Activated naive CD8-positive, alpha-beta T cell treated with anti-CD3 and anti-CD28 coated beads, Interleukin-2, amount 50 U/mL, for 24 hours (primary cell): ENCODE data around the gene ZDHHC4.

Experiments
- ATAC-seq: fragments of 150-1000 bp; cut with Tn5 transposase; one replicate; pipeline ENCODE4 v1.10.0; 2021
- DNase-seq: peaks from one replicate; pipeline ENCODE4 v3.0.0; 2021
- H3K27ac Mint-ChIP-seq: one replicate; pipeline ENCODE4 v1.8.0; 2021; ENCODE audit warnings: mild to moderate bottlenecking, mixed read lengths
- H3K27me3 Mint-ChIP-seq: one replicate; pipeline ENCODE4 v1.8.0; 2021; ENCODE audit warnings: mixed read lengths
- H3K36me3 Mint-ChIP-seq: one replicate; pipeline ENCODE4 v1.8.0; 2021; ENCODE audit warnings: low read depth, mixed read lengths
- H3K4me1 Mint-ChIP-seq: one replicate; pipeline ENCODE4 v1.8.0; 2021; ENCODE audit warnings: mixed read lengths
- H3K4me3 Mint-ChIP-seq: one replicate; pipeline ENCODE4 v1.8.0; 2021; ENCODE audit warnings: mild to moderate bottlenecking, moderate library complexity, mixed read lengths
- H3K9me3 Mint-ChIP-seq: one replicate; pipeline ENCODE4 v1.8.0; 2021; ENCODE audit warnings: mixed read lengths

ZDHHC4 gene

DNA sequence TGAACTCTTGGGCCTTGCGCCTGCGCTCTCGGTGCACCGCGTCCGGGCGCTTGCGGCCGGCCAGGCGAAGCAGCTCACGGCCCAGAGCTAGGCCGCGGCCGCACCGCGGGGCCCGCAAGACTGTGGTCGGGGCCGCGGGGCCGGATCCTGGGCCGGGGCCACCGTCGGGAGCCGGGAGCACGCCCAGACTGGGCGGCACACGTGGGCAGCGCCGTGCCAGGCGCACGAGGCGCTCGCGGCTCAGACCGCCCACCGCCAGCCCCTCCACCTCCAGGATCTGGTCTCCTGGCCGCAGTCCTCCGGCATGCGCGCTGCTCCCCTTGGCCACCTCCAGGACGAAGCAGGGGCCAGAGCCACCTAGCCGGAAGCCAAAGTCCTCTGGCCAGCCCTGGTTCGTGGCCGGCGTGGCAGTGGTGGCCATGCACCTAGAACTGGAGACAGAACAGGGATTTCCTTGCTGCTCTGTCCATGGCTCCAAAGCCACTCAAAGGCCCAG is 26.2 kb upstream of the ZDHHC4 start, which contains the start of gene GRID2IP:
GRID2IP (minus strand) TSS at position 446 of the 496 bp plus-strand sequence; CDS start at position 421, 25 bp downstream.
- no peaks in the 10 kb centered on the region for H3K27me3 Mint-ChIP-seq
- H3K4me3 Mint-ChIP-seq, result no peak within 1 kb of the TSS
- no peak for DNase-seq
- ATAC-seq, result no peak
- H3K4me1 Mint-ChIP-seq, result peaks cover 10% of the 10 kb centered on the region
- H3K9me3 Mint-ChIP-seq, result no peaks in the 10 kb centered on the region
- no peaks in the 10 kb centered on the region for H3K36me3 Mint-ChIP-seq
- no peak within 1 kb of the TSS for H3K27ac Mint-ChIP-seq

DNA sequence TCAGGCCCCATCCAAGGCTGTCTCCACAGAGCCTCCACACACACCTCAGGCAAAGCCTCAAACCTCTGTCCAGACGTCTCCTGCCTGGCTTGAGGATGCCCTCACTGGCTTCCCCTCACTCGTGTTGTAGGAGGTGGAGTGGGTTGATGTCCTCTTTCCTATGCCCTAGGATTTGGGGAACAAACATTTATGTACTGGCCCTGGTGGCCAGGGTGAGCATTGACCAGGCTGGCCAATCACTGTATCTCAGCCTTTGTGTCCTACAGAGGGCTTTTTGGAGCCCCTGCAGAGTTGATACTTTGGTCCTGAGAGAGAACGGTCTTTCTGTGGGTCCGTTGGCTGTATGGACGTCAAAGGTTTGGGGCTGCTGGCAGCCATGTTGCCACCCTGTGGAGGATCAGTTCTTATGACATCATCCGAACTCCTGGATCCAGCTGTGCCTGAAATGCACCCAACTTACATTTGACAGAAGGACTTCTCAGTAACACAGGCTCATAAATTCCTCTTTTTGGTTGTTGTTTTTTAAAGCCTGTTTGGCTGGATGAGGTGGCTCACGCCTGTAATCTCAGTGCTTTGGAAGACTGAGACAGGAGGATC is 23.7 kb upstream of the ZDHHC4 start:
- Mint-ChIP-seq H3K4me1 (peaks cover 6% of the 10 kb centered on the region), H3K27ac (no peak overlapping the region), H3K36me3 (no peaks in the 10 kb centered on the region), H3K9me3 (no peaks in the 10 kb centered on the region), H3K4me3 (no peak overlapping the region), H3K27me3 (no peaks in the 10 kb centered on the region)
- DNase-seq (no peak), ATAC-seq (no peak)

DNA sequence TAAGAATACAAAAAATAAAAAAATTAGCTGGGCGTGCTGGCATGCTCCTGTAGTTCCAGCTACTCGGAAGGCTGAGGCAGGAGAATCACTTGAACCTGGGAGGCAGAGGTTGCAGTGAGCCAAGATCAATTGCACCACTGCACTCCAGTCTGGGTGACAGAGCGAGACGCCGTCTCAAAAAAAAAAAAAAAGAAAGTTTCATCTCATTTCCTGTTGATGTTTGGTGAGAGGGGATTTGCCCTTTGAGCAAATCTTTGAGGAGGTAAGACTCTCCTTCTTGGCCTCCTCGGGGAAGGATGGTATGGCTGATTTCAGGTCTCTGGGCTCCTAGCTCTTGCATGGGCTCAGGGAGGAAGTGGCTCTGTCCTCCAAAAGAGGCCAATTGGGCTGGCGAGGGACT is 22.4 kb upstream of the ZDHHC4 start:
- H3K36me3 Mint-ChIP-seq, result no peaks in the 10 kb centered on the region
- H3K27me3 Mint-ChIP-seq, result no peaks in the 10 kb centered on the region
- no peak overlapping the region for H3K4me3 Mint-ChIP-seq
- H3K4me1 Mint-ChIP-seq, result peaks cover 6% of the 10 kb centered on the region
- DNase-seq (no peak), ATAC-seq (no peak)
- H3K27ac Mint-ChIP-seq, result peak overlapping the region; percentile 65
- H3K9me3 Mint-ChIP-seq, result no peaks in the 10 kb centered on the region

DNA sequence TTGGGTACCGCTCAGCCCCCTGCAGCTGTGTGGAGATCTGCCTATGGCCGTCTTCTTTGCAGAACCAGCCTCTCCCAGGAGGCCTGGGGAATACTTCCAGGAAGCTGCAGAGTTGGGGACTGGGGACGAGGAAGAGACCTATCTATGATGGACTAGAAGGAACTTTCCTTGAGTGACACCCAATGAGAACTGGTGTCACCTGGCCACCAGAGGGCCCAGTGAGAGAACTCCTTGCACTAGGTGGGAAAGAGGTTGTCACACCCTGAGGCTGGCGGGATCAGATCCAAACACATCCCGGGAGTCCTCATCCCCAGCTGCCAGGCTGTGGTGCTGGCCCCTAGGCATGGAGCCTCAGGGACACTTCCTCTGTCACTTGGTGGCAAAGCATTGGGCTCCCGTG is 21.1 kb upstream of the ZDHHC4 start:
- no peaks in the 10 kb centered on the region for H3K27me3 Mint-ChIP-seq
- no peak for DNase-seq
- ATAC-seq, result no peak

DNA sequence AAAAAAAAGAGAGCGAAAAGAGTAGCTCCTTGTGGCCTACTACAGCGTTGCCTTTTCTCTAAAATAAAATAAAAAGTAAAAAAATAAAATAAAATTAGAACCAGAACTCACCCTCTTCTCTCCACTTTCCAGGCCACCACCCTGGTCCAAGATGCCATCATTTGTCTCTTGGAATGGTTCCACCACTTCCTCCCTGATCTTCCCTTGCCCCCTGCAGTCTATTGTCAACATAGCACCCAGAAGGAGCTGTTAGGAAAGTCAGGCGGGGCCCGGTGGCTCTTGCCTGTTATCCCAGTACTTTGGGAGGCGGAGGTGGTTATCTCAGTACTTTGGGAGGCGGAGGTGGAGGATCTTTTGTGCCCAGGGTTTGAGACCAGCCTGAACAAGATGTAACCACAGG is 18.4 kb upstream of the ZDHHC4 start:
- peaks cover 6% of the 10 kb centered on the region for H3K4me1 Mint-ChIP-seq

More for the DNA sequence above, 21.1 kb upstream of the ZDHHC4 start:
- Mint-ChIP-seq H3K27ac (no peak overlapping the region), H3K4me1 (peaks cover 6% of the 10 kb centered on the region), H3K4me3 (no peak overlapping the region), H3K36me3 (no peaks in the 10 kb centered on the region), H3K9me3 (no peaks in the 10 kb centered on the region)

DNA sequence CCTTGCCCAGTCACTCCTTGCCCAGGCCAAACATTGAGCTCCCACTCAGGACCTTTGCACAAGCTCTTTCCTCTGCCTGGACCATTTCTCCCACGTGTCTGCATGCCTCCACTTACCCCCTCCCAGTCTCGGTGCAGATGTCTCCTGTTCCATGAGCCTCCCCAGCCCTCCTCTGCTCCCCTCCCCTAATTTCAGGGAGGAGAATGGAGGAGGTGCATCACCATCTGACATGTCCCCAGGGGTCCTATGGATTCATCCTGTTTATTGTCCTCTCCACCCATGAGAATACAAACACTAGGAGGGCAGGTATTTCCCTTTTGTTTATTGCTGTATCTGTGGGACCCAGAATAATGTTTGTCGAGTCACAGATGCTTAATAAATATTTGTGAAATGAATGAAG is 17.4 kb upstream of the ZDHHC4 start:
- Mint-ChIP-seq H3K9me3 (no peaks in the 10 kb centered on the region), H3K36me3 (no peaks in the 10 kb centered on the region), H3K4me3 (no peak overlapping the region), H3K4me1 (peaks cover 2% of the 10 kb centered on the region), H3K27ac (no peak overlapping the region), H3K27me3 (no peaks in the 10 kb centered on the region)
- no peak for ATAC-seq
- no peak for DNase-seq

More for the DNA sequence above, 18.4 kb upstream of the ZDHHC4 start:
- DNase-seq (peak; percentile 35), ATAC-seq (peak; percentile 52)
- Mint-ChIP-seq H3K9me3 (no peaks in the 10 kb centered on the region), H3K4me3 (no peak overlapping the region), H3K36me3 (no peaks in the 10 kb centered on the region), H3K27ac (no peak overlapping the region), H3K27me3 (no peaks in the 10 kb centered on the region)

DNA sequence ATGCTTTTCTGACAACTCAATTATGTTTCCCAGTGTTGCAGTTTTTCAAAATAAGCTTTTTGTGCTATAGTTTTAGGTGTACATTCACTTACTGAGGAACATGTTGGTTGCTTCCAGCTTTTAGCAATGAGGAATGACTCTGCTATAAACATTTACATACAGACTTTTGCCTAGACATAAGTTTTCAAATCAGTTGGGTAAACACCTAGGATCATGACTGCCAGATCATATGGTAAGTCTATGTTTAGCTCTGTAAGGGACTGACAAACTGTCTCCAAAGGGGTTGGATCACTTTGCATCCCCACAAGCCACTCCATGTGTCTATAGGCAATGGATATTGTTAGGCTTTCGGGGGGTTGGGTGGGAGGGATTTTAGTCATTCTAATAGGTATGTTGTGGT is 15.1 kb upstream of the ZDHHC4 start:
- H3K27me3 Mint-ChIP-seq, result no peaks in the 10 kb centered on the region
- H3K4me1 Mint-ChIP-seq, result no peaks in the 10 kb centered on the region
- no peak overlapping the region for H3K4me3 Mint-ChIP-seq
- no peaks in the 10 kb centered on the region for H3K36me3 Mint-ChIP-seq
- H3K27ac Mint-ChIP-seq, result no peak overlapping the region
- DNase-seq (no peak), ATAC-seq (no peak)
- no peaks in the 10 kb centered on the region for H3K9me3 Mint-ChIP-seq

DNA sequence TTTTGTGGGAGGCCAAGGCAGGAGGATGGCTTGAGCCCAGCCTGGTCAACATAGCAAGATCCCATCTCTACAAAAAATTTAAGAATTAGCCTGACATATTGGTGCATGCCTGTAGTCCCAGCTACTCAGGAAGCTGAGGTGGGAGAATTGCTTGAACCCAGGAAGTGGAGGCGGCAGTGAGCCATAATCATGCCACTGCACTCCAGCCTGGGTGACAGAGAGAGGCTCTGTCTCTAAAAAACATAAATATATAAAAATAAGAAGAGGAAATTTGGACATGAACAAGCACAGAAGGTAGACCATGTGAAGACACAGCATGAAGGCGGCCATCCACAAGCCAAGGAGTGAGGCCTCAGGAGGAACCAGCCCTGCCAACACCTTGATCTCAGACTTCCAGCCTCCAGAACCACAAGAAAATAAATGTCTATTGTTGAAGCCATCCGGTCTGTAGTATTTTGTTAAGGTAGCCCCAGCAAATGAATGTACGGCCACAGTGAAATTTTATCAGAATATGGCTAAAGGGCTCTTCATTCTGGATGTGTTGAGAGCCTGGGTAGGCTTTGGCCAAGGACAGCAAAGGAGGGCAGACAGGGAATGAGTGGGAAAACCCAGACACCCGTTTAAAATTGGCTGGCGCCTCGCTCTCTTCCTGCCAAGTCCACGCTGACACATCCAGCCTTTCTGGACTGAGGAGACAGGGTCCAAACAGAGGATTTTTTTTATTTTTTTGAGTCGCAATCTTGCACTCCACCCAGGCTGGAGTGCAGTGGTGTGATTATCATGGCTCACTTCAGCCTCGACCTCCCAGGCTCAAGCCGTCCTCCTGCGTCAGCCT is 13.1 kb upstream of the ZDHHC4 start:
- no peak overlapping the region for H3K27ac Mint-ChIP-seq
- no peak overlapping the region for H3K4me3 Mint-ChIP-seq
- DNase-seq, result no peak
- no peaks in the 10 kb centered on the region for H3K4me1 Mint-ChIP-seq
- H3K36me3 Mint-ChIP-seq, result no peaks in the 10 kb centered on the region
- H3K27me3 Mint-ChIP-seq, result no peaks in the 10 kb centered on the region
- no peaks in the 10 kb centered on the region for H3K9me3 Mint-ChIP-seq
- ATAC-seq, result no peak

DNA sequence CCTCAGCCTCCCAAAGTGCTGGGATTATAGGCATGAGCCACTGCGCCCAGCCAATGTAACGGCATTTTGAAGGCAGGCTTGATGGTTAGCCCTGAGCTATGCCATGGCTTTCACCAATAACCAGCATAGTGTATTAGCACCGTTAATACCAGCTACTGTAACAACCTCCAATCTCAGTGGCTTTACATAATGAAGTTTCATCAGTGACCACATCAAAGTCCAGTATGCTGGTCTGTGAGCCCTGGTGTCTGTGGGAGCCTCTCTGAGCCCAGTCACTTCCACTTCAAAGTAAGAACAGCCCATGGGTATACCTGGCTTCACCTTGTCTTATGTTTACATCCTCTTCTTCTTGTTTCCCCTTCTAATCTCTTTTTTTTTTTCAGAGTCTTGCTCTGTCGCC is 11.6 kb upstream of the ZDHHC4 start:
- DNase-seq (no peak), ATAC-seq (no peak)
- H3K27me3 Mint-ChIP-seq, result no peaks in the 10 kb centered on the region
- H3K4me3 Mint-ChIP-seq, result no peak overlapping the region
- no peaks in the 10 kb centered on the region for H3K36me3 Mint-ChIP-seq
- no peak overlapping the region for H3K27ac Mint-ChIP-seq
- H3K4me1 Mint-ChIP-seq, result no peaks in the 10 kb centered on the region
- no peaks in the 10 kb centered on the region for H3K9me3 Mint-ChIP-seq

DNA sequence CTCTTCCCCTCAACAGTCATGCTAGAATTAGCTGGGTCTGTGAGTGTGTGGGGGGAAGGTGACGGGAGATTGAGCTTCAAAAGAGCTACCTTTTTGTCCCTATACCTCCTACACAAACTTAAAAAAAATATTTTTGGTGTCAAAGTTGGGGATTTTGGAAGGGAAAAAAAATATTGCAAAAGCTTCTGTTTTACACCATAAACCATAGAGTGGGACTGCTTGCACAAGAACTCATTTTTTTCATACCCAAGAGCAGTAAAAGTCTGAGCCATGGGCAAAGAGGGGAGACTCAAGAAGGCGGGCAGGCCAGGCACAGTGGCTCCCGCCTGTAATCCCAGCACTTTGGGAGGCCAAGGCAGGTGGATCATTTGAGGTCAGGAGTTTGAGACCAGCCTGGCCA is 9.4 kb upstream of the ZDHHC4 start:
- Mint-ChIP-seq H3K4me1 (no peaks in the 10 kb centered on the region), H3K4me3 (no peak overlapping the region), H3K27me3 (no peaks in the 10 kb centered on the region), H3K27ac (no peak overlapping the region), H3K36me3 (no peaks in the 10 kb centered on the region), H3K9me3 (no peaks in the 10 kb centered on the region)
- DNase-seq, result no peak
- ATAC-seq, result no peak

DNA sequence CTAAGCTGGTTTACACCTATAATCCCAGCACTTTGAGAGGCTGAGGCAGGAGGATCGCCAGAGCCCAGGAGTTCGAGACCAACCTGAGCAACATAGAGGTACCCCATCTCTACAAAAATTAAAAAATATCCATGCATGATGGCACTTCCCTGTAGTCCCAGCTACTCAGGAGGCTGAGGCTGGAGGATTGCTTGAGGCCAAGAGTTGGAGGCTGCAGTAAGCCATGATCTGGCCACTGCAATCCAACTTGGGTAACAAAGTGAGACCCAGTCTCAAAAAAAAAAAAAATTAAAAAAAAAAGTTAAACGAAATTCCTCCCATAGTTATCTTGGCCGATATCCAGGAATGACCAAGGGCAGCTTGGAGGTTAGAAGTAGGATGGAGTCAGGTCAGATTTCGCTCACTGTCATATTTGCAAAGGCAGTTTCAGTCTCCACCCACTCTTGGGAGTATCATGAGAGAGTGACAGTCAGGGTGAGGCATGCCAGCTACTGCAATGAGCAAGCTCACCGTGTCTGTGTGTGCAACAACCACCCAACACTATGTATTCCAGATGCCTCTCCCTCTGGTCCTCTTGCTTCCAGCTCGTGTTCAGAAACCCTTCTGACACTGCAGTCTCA is 6.0 kb upstream of the ZDHHC4 start:
- Mint-ChIP-seq H3K4me1 (peaks cover 3% of the 10 kb centered on the region), H3K36me3 (no peaks in the 10 kb centered on the region), H3K9me3 (no peaks in the 10 kb centered on the region), H3K27ac (no peak overlapping the region), H3K27me3 (no peaks in the 10 kb centered on the region), H3K4me3 (no peak overlapping the region)
- DNase-seq, result no peak
- peak; percentile 48 for ATAC-seq

DNA sequence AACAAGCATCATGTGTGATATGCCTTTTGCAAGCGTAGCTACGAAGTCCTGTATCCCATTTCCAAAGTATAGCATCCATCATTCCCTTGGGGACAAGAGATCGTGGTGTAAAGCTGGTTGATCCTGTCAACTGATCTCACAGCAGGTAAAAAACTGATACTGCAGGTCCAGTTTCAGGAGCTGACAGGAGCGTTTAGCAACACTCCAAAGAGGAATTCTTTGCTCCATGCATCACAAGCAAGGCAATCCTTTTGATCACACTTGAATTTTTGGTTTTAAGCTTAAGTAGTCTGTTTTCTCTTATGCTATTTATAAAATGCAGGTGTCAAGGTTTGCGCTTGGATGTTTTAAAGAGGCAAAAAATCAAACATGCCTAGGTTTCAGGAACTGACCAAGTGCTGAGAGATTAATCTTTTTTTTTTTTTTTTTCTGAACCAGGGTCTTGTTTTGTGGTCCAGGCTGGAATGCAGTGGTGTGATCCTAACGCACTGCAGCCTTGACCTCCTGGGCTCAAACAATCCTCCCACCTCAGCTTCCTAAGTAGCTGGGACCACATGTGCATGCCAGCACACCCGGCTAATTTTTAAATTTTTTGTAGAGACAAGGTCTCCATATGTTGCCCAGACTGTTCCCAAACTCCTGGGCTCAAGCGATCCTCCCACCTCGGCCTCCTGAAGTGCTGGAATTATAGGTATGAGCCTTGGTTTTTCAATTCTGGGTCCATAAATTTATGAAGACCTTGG is 1.8 kb upstream of the ZDHHC4 start:
- H3K27ac Mint-ChIP-seq, result no peak overlapping the region
- no peaks in the 10 kb centered on the region for H3K9me3 Mint-ChIP-seq
- H3K36me3 Mint-ChIP-seq, result no peaks in the 10 kb centered on the region
- ATAC-seq (no peak), DNase-seq (no peak)
- peak overlapping the region; percentile 83 for H3K4me3 Mint-ChIP-seq
- H3K4me1 Mint-ChIP-seq, result peaks cover 13% of the 10 kb centered on the region
- H3K27me3 Mint-ChIP-seq, result no peaks in the 10 kb centered on the region

DNA sequence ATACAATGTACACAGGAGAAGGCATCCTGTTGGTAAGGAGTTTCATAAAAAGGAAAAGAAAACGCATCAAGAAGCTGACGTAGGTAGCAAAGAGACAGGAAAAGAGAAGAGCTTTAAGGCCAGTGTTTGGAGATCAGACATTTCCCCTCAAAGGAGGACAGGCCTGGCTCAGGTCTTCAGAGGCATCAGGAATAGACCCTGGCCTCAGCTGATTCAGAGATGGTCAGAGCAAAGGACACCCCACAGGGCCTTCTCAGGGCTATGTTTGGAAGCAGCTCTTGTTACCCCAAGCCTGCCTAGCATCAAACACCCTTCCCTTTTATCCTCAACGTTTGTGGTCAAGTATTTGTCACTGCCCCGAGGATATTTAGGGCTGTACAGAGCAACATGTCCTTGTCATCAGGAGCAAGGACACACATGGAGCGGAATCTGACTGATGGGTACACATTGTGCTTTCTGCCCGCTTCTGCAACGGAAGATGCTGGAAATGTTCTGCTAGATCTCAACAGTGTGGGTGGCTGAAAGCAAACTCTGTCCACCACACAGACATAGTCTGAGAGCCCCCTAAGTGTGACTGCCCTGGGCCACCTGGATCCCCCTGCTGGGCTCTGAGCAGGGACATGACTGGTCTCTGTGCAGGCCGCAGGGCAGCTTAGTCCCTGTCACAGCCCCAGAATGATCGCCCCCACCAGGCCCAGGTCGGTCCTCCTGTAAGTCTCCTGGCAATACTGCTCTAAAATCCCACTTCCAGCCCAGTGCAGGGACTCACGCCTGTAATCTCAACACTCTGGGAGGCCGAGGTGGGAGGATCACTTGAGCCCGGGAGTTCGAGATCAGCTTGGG is 1.0 kb upstream of the ZDHHC4 start:
- Mint-ChIP-seq H3K27me3 (no peaks in the 10 kb centered on the region), H3K9me3 (no peaks in the 10 kb centered on the region), H3K36me3 (peaks cover under 1% of the 10 kb centered on the region), H3K4me1 (peaks cover 13% of the 10 kb centered on the region), H3K4me3 (peak overlapping the region; percentile 83), H3K27ac (no peak overlapping the region)
- ATAC-seq (no peak), DNase-seq (peak; percentile 16)
